ENCODE measurements around the gene NADK.
"Not testable (repeated sequence)": the region's sequence is repeated elsewhere in the genome, so short reads cannot be mapped to it uniquely, and the experiment has no call there.

NADK gene

DNA sequence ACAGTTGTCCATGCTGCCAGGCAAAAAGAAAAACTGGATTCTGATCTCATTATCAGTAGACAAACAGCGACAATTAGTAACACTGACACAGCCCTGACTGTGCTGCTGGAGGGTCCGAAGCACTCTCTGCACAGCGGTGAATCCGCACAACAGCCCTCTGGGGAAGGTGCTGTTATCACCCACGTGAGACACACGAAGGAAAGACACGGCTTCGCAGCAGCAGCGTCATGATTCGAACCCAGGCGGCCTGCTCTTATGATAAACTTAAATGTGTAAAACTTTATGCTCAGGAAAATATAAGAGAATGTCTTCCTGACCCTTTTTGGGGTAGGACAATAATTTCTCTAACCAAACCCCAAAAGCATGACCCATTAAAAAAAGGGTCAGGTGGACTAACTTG is 35.7 kb downstream of the NADK start:
- DNase-seq: not testable (repeated sequence)

DNA sequence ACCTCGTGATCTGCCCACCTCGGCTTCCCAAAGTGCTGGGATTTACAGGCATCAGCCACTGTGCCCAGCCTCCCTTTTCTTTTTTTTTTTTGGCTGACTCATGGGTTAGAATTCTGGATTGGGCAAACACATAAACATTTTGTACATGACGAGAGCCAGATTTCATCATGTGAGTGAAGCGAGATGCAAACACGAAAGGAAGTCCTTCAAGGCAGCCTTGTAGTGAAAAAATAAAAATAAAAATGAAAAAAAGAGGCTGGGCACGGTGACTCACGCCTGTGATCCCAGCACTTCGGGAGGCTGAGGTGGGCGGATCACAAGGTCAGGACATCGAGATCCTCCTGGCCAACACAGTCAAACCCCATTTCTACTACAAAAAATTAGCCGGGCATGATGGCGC is 37.3 kb downstream of the NADK start:
- DNase-seq: not testable (repeated sequence)

DNA sequence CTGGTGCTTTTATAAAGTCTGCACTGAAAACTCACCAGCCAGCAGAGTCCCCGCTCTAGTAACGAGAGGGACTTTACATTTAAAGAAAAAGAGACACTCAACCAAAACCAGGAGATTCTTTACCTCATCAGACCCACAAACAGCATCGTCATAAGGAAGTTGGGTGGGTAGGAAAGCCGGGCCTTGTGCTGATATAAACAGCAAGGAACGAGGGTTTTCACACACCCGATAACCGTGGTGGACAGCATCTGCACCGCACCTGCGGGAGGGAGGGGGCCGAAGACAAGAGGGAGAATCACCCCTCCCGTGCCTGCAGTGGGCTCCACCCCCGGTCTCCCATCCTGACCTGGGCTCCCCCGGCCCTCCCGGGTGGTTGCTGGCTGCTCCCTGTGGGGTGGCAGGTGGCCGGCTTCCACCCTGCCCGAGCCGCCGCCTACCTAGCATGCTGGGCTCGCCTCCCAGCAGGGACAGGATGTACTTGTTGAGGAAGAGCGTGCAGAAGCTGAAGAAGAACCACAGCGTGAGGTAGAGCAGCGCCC is 39.4 kb downstream of the NADK start:
- not testable (repeated sequence) for DNase-seq

DNA sequence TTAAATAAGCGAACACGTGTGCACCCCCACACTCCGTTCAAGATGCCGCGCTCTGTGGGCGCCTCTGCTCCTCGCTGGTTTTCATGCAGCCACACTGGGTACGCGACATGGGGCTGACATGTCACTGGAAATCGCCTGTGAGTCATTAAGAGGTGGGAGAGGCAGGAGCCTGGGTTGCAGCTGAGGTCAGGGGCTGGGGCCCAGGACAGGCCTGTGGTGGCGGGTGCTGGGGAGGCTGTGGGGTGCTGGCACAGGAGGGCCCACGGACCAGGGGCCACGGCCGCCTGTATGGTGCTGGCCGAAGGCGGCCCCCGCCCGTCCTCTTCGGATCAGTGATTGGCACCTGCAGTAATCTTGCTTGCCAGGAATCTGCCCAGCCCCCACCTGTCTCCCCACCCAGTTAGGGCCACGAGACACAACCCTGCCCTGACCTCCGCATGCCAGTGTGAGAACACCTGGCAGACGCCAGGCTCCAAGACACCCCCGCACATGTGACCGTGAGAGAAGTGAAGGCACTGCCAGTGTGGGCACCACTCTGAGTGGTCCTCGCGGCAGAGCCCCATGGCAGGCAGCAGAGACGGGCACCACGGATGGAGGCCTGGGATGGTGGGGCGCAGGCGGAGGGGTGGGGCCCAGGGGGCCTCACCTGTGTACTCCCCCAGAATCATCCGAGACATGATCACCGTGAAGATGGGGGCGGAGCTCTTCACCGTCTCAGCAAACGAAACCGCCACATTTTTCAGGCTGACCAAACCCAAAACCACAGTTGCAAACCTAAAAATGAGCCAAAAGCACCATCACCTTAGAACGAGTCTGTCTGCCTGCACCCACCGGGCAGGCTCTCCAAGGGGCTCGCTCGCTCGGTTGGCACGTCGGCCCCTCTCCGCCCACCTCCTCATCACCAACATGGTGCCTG is 40.3 kb downstream of the NADK start:
- not testable (repeated sequence) for DNase-seq

DNA sequence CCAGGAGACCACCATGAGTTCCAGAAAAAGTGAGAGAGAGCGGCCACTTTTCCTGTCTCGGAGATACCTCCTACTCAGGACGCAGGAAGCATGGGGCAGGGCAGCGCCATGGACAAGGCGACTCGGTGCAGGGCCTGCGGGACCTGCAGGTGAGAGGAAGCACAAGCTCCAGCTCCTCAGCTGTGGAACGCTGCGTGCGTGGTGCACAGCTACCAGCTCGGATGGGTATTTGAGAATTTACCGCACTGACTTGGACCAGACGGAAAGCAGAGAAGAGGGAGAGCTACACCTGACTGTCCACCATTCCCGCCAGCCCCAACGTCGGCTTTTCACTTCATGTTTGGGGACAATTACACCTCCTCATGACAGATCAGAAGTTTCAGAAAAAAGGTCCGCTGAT is 45.9 kb downstream of the NADK start:
- DNase-seq: no peak

DNA sequence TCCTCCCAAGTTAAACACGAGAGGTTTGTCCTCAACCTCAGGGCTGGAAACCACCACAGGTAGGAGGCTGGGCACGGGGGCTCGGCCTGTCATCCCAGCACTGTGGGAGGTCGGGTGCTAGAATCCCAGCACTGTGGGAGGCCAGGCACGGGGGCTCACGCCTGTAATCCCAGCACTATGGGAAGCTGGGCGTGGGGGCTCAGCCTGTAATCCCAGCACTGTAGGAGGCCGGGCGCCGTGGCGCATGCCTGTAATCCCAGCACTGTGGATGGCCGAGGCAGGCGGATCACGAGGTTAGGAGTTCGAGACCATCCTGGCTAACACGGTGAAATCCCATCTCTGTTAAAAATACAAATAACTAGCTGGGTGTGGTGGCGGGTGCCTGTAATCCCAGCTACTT is 47.4 kb downstream of the NADK start:
- DNase-seq: no peak

DNA sequence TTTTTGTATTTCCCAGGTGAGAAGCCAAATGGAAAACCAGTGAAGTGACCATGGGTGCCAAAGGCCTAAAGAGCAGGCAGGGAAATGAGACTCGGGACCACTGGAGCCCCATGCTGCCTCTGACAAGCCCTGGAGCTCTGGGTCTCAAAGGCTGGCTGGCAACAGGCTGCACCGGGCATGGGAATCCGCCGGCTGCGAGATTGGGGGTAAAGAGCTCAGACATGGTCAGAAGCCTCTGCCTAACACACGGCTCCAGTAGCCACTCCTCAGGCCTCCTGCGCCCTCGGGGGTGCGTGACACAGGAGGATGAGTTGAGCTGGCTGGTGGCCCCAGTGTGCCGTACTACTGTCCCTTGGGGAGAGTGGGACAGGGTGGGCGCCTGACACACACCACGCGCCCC is 48.0 kb downstream of the NADK start:
- DNase-seq: not testable (repeated sequence)

DNA sequence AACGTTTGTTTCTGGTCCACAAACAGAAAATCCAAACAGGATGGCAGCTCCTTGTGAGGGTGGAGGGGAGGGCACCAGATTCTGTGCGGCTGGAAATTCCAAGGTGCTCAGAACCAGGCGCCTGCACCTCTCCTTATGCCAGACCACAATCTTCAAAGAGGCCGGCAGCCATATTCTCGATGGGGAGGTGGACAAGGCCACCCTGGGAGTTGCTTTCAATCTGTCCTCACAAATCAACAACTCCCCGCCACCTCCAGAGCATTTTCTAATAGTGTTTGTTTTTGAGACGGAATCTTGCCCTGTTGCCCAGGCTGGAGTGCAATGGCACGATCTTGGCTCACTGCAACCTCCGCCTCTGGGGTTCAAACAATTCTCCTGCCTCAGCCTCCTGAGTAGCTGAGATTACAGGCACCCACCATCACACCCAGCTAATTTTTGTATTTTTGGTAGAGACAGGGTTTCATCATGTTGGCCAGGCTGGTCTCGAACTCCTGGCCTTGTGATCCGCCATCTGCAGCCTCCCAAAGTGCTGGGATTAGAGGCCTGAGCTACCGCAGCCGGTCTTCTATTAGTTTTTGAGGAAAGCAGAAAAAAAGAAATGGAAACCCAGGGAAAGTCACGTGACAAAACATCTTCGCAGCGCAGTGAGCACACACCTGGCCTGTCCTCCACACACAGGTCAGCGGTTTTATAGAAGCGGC is 49.0 kb downstream of the NADK start:
- DNase-seq: not testable (repeated sequence)

DNA sequence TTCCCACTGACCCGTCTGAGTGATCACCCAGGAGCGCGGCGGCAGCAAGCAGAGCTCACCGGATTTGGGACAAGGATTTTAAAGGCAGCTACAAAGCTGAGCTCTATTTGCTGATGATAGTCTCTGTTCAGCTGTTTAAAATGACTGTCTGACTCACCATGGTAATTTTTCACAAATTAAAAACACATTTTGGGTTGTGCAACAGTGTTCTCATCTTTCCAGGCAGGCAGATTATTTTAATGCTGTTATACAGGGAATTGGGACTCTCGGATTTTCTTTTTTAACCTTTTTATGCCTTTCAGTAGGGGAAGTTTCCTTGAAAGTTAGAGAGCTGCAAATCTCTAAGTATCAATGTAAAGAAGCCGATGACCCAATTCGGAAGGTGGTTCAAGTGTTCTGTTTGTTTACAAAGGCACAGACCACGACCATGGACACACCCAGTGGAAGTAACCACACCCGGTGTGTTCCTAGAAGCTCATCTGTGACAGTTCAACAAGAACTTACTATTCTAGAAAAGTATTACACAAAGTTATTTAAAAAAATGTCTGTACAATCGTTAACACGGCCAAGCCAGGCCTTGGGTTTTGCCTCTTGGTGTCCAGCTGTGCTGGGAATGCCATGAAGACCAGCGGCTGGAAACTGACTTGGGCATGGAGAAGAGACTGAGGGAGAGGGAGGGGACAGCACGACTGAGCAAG is 49.8 kb downstream of the NADK start:
- DNase-seq: not testable (repeated sequence)

DNA sequence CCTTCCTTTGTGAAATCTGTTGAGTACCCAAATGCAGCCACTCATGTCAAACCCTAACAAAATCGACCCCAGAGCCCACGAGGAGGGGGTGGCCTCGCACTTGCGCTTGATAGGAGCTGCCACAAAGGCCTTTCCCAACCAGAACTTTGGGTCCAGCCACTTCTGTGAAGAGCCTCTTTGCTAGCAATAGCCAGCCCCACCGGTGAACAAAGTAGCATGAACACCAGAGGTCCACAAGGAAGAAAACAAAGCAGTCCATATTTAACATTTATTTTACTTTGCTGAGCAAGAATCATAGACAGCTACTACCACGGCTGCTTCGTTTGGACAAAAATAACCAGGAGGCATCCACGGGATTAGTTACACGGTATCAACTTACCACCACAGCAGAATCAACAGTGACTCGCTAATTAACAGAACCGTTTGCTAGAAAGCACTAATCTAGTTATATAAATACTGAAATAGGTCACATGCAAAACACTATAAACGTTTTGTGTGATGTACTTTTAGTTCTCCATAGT is 51.1 kb downstream of the NADK start:
- DNase-seq: not testable (repeated sequence)

DNA sequence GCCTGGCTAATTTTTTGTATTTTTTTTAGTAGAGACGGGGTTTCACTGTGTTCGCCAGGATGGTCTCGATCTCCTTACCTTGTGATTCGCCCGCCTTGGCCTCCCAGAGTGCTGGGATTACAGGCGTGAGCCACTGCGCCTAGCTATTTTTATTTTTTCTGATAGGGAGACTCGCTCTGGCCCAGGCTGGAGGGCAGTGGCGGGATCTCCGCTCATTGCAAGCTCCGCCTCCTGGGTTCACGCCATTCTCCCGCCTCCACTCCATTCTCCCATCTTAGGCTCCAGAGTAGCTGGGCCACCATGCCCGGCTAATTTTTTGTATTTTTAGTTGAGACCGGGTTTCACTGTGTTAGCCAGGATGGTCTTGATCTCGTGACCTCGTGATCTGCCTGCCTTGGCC is 52.2 kb downstream of the NADK start:
- not testable (repeated sequence) for DNase-seq

DNA sequence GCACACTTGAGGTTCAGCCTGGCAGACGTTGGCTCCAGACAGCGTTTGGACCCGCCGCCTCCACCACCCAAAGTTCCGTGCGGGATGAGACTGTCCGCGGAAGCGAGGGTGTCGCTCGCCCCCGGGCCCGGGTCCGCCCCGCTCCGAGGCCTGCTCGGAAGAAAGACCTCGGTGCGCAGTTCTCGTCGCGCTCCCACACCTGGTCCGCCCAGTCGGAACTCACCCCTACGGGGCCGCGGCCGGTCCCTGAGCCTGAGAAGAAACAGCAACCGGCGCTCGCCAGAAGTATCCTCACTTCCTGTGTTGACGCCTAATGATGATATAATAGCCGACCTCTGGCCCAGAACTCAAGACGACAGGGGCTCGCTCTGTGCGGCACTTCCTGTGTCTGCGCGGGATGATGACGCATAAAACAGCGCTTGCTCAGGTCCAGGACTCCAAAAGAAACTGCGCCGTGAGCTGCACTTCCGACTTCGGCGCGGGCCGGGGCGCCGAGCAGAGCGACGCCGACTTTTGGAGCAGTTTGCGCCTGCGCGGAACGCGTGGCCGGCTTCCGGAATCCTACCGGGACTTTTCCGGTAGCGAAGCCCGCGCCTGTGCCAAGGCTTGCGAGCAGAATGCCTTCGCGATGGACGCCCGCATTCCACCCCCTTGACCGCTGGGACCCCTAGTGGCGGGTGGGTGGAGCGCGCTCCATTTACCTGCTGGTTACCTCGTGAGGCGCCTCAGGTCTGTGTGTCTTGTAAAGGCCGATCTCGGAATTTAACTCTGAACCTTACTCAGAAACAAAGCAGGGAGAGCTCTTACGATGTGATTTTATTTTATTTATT is 54.0 kb downstream of the NADK start, which contains the start of gene CDK11A:
Gene CDK11A (minus strand): TSS at position 323 of the 830 bp plus-strand sequence. CDS start 1,539 bp downstream, outside the sequence.
- peak; percentile 94 for DNase-seq

DNA sequence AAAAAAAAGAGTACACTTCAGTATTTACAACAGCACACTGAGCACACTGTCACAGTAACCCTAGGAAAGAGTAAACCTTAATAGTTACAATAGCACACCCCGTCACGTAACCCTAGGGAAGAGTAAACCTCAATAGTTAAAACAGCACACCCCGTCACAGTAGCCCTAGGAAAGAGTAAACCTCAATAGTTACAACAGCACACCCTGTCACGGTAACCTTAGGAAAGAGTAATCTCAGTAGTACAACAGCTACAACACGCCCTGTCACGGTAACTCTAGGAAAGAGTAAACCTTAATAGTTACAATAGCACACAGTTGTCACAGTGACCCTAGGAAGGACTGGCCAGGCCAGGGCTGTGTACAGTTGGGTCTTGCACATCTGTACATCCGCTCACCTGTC is 57.1 kb downstream of the NADK start:
- no peak for DNase-seq

DNA sequence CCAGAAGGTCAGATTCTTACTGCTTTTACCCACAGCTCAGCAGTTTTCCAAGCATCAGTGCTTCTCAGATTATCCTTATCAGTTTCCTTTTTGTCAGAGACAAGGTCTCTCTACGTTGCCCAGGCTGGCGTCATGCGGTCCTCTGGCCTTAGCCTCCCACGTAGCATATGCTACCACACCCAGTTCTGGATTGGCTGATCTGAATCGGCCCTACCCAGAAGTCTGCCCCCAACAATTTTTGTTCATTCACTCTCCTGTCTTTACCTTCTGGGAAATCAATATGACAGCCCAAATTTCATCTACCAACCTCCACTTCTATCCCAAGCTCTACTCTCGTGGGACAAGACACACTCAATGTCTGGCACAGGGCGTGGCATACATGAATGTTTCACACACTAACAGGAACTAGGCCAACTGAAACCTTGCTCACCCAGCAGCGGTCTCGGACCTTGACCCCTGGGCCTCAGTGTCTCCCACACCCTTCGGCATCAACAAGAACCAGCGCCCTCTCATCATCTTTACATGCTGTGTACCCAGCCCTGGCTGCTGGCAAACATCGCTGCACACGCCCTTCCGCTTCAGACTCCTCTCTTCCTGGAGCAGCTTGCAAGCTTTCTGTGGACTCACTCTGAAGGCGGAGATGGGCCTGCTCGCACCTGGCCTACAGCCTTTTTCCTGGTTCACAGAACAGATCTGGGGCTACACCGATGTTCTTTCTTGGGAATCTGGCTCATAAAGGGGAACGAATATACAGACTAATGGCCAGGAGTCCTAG is 63.0 kb downstream of the NADK start:
- not testable (repeated sequence) for DNase-seq

DNA sequence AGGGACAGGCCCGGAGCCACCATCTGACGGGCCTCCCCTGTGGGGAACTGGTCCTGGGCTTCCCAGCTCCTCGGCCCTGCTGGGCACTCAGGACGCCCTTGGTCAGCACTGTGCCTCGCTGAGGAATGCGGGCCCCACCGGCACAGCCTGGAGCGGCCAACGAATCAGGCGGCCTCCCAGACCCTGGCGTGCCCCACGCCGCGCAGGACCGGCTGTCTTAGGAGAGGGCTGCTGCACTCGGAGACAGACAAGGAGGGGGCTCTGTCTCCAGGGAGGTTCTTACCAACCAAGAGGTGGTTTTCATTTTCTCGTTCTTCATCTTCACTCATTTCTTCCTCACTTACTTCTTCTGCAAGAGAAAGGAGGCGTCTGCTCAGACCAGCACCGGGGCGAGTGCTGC is 70.4 kb downstream of the NADK start:
- DNase-seq: not testable (repeated sequence)

DNA sequence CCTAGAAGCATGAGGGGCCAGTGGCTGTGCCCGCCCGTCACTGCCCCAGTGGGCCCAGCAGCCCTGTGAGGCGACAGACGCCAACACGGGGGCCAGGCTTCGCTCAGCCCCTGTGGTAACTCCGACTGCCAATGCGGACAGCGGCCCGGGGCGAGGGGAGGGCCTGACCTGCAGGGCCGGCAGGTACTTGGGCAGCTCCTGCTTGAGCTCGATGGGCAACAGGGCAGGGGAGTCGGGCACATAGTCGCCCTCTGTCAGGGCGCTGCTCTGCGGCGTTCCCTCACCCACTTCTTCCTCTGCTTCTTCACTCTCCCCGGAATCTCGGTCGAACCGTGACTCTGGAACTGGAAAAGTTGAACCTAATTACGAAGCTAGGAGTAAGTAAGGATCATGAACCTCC is 71.0 kb downstream of the NADK start:
- not testable (repeated sequence) for DNase-seq

DNA sequence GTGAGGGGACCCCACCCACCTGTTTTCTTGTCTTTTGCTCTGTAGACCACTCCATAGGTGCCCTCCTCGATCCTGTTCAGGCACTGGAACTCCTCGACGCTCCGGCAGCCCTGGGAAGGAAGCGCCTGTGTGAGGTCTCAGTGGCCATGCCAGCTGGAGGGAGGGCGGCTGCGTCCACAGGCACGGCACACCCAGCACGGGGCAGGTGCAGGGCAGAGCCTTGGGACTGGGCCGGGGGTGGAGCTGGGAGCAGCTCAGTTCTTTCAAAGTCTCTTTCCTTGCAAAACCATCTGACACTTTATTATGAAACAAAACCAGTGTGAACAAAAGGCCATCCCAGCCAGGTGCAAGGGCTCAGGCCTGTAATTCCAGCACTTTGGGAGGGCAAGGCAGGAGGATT is 72.6 kb downstream of the NADK start:
- not testable (repeated sequence) for DNase-seq

DNA sequence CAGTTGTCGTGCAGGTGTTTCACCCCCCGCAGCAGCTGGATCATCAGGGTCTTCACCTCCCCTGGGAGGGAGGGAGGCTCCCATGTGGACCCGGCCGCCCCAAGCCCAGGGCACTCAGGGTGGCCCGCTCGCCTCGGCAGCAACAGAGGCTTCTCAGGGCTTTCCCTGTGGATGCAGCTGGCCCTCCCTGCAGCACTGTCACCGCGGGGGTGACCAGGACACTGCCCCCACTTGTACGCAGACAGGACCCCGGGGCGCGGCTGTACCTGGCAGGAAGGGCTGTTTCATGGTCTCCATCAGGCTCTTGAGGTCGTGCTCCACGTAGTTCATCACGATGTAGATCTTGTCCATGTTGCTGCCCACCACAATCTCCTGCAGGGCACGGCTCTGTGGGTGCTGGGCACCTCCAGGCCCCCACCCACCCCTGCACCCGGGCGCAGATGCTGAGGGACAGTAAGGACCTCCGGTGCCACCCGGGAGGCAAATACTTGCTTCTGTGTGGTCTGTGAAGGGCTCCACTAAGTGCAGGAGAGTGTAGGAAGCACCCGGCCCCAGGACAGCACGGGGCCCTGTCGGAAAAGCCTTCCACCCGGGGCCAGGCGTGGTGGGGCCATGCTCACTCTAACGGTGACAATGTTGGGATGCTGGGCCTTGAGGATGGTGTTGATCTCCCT is 73.8 kb downstream of the NADK start:
- not testable (repeated sequence) for DNase-seq

DNA sequence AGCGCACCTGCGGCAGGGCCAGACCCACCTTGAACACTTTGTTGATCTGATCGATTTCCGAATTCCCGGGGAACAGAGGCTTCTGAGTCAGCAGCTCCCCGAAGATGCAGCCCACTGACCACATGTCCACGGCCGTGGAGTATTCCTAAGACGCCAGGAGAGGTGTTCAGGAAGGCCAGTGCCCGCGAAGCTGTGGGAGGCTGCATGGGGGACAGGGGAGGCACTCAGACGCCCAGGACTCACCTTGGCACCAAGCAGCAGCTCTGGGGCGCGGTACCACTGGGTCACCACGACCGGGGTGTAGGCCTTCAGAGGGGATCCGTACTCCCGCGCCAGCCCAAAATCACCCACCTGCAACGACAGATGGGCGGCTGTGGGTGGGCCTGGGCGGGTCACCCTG is 74.5 kb downstream of the NADK start:
- no peak for DNase-seq

DNA sequence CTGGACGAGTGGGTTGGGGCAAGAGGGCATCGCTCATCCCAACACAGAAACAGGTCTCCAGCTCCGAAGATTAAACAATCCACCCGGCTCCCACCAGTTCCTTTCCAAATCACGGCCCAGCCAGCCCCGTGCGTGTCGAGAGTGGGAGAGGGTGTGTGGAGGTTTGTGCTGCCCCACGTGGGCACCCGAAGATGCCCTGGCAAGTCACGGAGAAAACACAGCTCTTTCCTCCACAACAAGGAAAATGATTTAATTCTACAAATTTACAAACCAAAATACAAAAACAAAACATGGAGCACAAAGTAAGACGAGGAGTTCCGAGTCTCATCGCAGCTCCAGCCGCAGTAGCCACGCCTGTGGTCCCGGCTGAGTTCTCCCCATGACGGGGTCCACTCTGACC is 75.8 kb downstream of the NADK start:
- not testable (repeated sequence) for DNase-seq
